Gastroesophageal sphincter (tissue), 4 donors: ENCODE data around the gene CRHR2. TPM values are rescaled to one million over a fixed set of nuclear protein-coding genes. Genes with fewer than 3 reads are reported as not detected.
"Not testable (repeated sequence)": the region's sequence is repeated elsewhere in the genome, so short reads cannot be mapped to it uniquely, and the experiment has no call there.

Experiments
- ATAC-seq: fragments of 150-250 bp; one replicate; pipeline ENCODE4 v1.9.1; 2016; ENCODE audit warnings: mild to moderate bottlenecking, moderate library complexity
- H3K27ac ChIP-seq, 4 donors: fragments of 200-600 bp; sonication (generic) in 3 of 4; 1 replicate in 3 of 4; 2 replicates in 1 of 4; pipeline ENCODE4 v1.5.1; 2016 to 2019
- H3K27me3 ChIP-seq: fragments of 200-600 bp; sonication (generic); one replicate; pipeline ENCODE4 v1.5.1; 2019
- H3K36me3 ChIP-seq, 2 donors: fragments of 200-600 bp; sonication (generic); one replicate each; pipeline ENCODE4 v1.5.1; 2019; ENCODE audit warnings: control low read depth in 1 of 2
- H3K4me1 ChIP-seq, 3 donors: fragments of 200-600 bp; sonication (generic); 1 replicate in 2 of 3; 2 replicates in 1 of 3; pipeline ENCODE4 v1.5.1; 2016 to 2019; ENCODE audit warnings: control low read depth in 2 of 3
- H3K4me3 ChIP-seq, 2 donors: fragments of 200-600 bp; sonication (generic); one replicate each; pipeline ENCODE4 v1.5.1; 2019; ENCODE audit warnings: mild to moderate bottlenecking in 1 of 2, moderate library complexity in 1 of 2
- H3K9me3 ChIP-seq, 3 donors: fragments of 200-600 bp; sonication (generic); one replicate each; pipeline ENCODE4 v1.5.1; 2017 to 2019; ENCODE audit warnings: control low read depth in 2 of 3
- EP300 ChIP-seq: sonication (generic); formaldehyde crosslinking; IDR thresholded peaks from one replicate; pipeline ENCODE4 v1.6.1; 2017; ENCODE audit warnings: antibody characterized with exemption, mild to moderate bottlenecking
- POLR2A ChIP-seq, 2 donors: fragments of 450-650 bp; IDR thresholded peaks; one replicate each; pipeline ENCODE4 v1.6.1; 2017; ENCODE audit warnings: antibody characterized with exemption in 2 of 2, mild to moderate bottlenecking in 2 of 2, moderate library complexity in 1 of 2
- POLR2AphosphoS5 ChIP-seq: sonication (generic); formaldehyde crosslinking; IDR thresholded peaks from one replicate; pipeline ENCODE4 v1.6.1; 2017; ENCODE audit warnings: antibody characterized with exemption
- WGBS, 2 donors: methylation state at CpG; one replicate each; pipeline ENCODE4 v1.1.5; 2018; ENCODE audit warnings: low coverage in 1 of 2; 5-methylcytosine and 5-hydroxymethylcytosine counted together
- total RNA-seq, 4 donors: library from RNA; depleted of rRNA; stranded (reverse); fragments of >200 nt; gene quantifications; one replicate each; pipeline ENCODE4 v1.1.0, GENCODE V29; 2016
- TF ChIP-seq, protein P1 (sequence below), 4 experiments: fragments of 200-600 bp in 2 of 4; fragments of 450-650 bp in 2 of 4; sonication (generic) in 1 of 4; IDR thresholded peaks; one replicate each; pipeline ENCODE4 v1.5.1; 2017 to 2019; ENCODE audit warnings: antibody characterized with exemption in 4 of 4, mild to moderate bottlenecking in 2 of 4, moderate library complexity in 2 of 4

The CRHR2 gene
- total RNA-seq, 4 donors from 2014 or later: 0.15 to 0.77 (median 0.47) TPM; not detected in 1

DNA sequence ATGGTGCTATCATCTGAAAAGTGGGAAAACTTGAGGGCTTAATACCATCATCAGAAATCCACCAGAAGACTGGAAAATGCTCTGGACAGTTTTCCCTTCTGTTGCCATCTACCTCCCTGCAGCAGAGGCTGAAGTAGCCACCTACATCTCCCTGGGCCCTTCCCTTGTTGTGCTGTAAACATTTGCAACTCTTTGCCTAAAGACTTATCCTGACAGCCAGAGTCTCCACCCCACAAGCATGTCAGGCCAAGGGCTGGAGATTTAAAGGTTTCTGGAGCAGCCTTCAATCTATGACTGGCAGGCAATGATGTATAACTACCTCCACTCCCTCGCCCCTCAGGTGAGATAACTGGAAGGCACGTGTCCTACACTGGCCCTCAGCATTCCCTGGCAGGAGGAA, 39.9 kb upstream of the CRHR2 start:
- TF ChIP-seq POLR2A (IDR thresholded peaks at IDR 0.05) (no peak), EP300 (no peak), POLR2AphosphoS5 (no peak)
- TF ChIP-seq, protein P1, sequence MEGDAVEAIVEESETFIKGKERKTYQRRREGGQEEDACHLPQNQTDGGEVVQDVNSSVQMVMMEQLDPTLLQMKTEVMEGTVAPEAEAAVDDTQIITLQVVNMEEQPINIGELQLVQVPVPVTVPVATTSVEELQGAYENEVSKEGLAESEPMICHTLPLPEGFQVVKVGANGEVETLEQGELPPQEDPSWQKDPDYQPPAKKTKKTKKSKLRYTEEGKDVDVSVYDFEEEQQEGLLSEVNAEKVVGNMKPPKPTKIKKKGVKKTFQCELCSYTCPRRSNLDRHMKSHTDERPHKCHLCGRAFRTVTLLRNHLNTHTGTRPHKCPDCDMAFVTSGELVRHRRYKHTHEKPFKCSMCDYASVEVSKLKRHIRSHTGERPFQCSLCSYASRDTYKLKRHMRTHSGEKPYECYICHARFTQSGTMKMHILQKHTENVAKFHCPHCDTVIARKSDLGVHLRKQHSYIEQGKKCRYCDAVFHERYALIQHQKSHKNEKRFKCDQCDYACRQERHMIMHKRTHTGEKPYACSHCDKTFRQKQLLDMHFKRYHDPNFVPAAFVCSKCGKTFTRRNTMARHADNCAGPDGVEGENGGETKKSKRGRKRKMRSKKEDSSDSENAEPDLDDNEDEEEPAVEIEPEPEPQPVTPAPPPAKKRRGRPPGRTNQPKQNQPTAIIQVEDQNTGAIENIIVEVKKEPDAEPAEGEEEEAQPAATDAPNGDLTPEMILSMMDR (IDR thresholded peaks at IDR 0.05): no peak
- no peaks in the 10 kb centered on the region for H3K4me1 ChIP-seq
- H3K36me3 ChIP-seq: no peaks in the 10 kb centered on the region
- no peaks in the 10 kb centered on the region for H3K27me3 ChIP-seq
- no peak for ATAC-seq
- WGBS, 2 donors: 100% methylated on average over 2 of the region's 2 CpGs; no CpG with 5 or more reads in 1 of the 2 donors
- H3K27ac ChIP-seq: no peak overlapping the region
- no peak overlapping the region for H3K4me3 ChIP-seq
- H3K9me3 ChIP-seq: peaks cover 0 to 19% (median 0%) of the 10 kb centered on the region in 3 donors

DNA sequence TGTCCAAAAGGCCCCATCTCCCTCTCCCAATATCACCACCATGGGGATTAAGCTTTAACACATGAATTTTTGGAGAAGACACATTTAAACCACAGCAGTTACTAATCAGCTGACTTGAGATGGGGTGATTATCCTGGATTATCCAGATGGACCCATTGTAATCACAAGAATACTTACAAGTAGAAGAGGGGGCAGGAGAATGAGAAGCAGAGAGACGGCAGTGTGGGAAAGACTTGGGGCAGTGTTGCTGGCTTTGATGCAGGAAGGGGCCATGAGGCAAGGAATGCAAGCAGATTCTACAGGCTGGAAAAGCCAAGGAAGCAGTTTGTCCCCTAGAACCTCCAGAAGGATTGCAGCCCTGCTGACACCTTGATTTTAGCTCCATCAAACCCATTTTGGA, 39.0 kb upstream of the CRHR2 start:
- no peaks in the 10 kb centered on the region for H3K36me3 ChIP-seq
- 88 to 100% methylated on average over 1 of the region's 1 CpG for WGBS, 2 donors
- TF ChIP-seq, protein P1 (IDR thresholded peaks at IDR 0.05): no peak
- TF ChIP-seq EP300: no peak
- no peak for TF ChIP-seq POLR2A (IDR thresholded peaks at IDR 0.05)
- H3K27me3 ChIP-seq: no peaks in the 10 kb centered on the region
- H3K4me3 ChIP-seq: no peak overlapping the region
- ATAC-seq: no peak
- H3K4me1 ChIP-seq: no peaks in the 10 kb centered on the region
- H3K9me3 ChIP-seq: peaks cover 0 to 19% (median 0%) of the 10 kb centered on the region in 3 donors
- no peak overlapping the region for H3K27ac ChIP-seq

DNA sequence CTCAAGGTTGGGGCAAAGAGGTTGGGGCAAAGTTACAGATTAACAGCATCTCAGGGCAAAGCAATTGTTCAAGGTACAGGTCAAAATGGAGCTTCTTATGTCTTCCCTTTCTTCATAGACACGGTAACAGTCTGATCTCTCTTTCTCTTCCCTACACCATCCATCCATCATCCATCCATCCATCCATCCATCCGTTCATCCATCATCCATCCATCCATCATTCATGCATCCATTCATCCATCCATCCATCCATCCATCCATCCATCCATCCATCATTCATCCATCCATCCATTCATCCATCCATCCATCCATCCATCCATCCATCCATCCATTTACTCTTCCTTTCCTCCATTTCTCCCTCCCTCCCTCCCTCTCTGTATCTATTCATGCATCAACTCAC, 37.2 kb upstream of the CRHR2 start:
- WGBS, 2 donors: 89 to 100% methylated on average over 2 of the region's 2 CpGs
- ATAC-seq, H3K4me1 ChIP-seq, H3K27me3 ChIP-seq, H3K27ac ChIP-seq, H3K36me3 ChIP-seq, H3K4me3 ChIP-seq: not testable (repeated sequence)
- peaks cover 0 to 19% (median 0%) of the 10 kb centered on the region in 3 donors for H3K9me3 ChIP-seq

DNA sequence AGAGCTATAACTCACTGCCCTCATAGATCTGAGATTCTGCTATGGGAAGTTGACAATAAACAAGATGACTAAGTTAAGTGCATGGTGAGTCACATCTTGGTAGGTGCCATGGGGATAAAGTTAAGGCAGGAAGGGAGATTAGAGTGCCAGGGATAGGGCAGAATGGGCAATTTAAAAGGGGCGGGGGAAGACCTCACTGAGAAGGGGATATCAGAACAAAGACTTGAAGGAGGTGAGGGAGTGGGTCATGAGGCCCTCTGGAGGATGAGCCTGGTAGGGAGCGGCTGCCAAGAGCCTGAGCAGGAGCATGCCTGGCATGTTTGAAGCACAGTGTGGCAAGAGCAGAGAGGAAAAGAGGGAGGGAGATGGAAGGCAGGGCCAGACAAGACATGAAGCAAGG, 34.9 kb upstream of the CRHR2 start:
- TF ChIP-seq EP300 (no peak), POLR2AphosphoS5 (no peak)
- peaks cover 0 to 19% (median 0%) of the 10 kb centered on the region in 3 donors for H3K9me3 ChIP-seq
- H3K27me3 ChIP-seq: no peaks in the 10 kb centered on the region
- H3K4me3 ChIP-seq: no peak overlapping the region
- H3K4me1 ChIP-seq: no peaks in the 10 kb centered on the region
- H3K36me3 ChIP-seq: no peaks in the 10 kb centered on the region
- ATAC-seq: no peak
- H3K27ac ChIP-seq: no peak overlapping the region
- 46 to 73% methylated on average over 2 of the region's 2 CpGs for WGBS, 2 donors

DNA sequence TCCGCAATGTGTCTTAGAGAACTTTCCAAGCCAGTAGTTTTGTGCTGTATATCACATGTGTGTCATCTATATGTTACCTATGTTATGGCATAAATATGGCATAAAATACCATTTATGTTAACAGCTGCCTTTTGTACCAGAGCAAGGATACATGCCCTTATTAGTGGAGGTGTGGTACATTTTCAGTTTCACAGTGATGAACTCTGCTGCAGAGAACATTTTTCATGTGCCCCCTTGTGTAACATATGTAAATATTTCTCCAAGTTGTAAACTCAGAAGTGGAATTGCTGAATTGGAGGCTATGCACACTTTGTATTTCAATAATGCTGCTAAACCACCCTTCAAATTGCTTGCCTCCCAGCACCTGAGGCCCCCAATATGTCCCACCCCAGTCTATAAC, 31.9 kb upstream of the CRHR2 start:
- TF ChIP-seq EP300: no peak
- TF ChIP-seq, protein P1 (IDR thresholded peaks at IDR 0.05): no peak
- no peak for TF ChIP-seq POLR2A (IDR thresholded peaks at IDR 0.05)
- no peak for TF ChIP-seq POLR2AphosphoS5
- H3K4me1 ChIP-seq: peaks cover 0 to 6% (median 0%) of the 10 kb centered on the region in 3 donors
- no peak overlapping the region for H3K4me3 ChIP-seq
- no peak overlapping the region for H3K27ac ChIP-seq
- peaks cover 0 to 15% (median 0%) of the 10 kb centered on the region in 3 donors for H3K9me3 ChIP-seq
- no peak for ATAC-seq
- H3K36me3 ChIP-seq: no peaks in the 10 kb centered on the region
- no peaks in the 10 kb centered on the region for H3K27me3 ChIP-seq
- 89 to 100% methylated on average over 1 of the region's 1 CpG for WGBS, 2 donors

DNA sequence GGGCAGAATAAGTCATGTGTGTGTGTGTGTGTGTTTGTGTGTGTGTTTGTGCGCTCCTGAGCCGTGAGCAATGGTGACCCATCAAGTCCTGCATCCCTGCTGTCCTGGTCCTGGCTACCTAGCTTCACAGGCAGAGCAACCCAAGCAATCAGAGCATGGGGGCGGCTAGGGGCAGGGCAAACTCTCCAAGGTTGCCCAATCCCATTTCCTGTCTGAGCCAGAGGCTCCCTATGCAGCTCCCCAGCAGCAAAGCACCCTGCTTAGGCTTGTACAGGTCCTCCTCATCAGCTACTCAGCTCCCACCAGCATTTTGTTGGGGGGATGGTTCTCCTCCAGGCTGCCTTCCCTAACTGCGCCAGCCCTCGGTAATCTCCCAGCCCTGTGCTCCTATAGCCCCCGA, 31.1 kb upstream of the CRHR2 start:
- peaks cover 0 to 8% (median 0%) of the 10 kb centered on the region in 3 donors for H3K9me3 ChIP-seq
- no peak for ATAC-seq
- H3K4me3 ChIP-seq: no peak overlapping the region
- H3K36me3 ChIP-seq: no peaks in the 10 kb centered on the region
- no peaks in the 10 kb centered on the region for H3K27me3 ChIP-seq
- TF ChIP-seq POLR2AphosphoS5 (no peak), POLR2A (IDR thresholded peaks at IDR 0.05) (no peak)
- no peak overlapping the region for H3K27ac ChIP-seq
- H3K4me1 ChIP-seq: peaks cover 0 to 7% (median 0%) of the 10 kb centered on the region in 3 donors
- WGBS, 2 donors: 89% methylated on average over 3 to 5 of the region's 6 CpGs
